ENCODE data around the gene HK1. TPM values are rescaled to one million over a fixed set of nuclear protein-coding genes. Genes with fewer than 3 reads are reported as not detected.

Gene HK1
- total RNA-seq, 1 donor from 2014 or later: 113 TPM

- no peak for DNase-seq (ENCODE audit: low read depth in 2 of 2)
These were observed 96.6 kb downstream of the HK1 start for GRCh38 chr10:69374931-69375306.

DNA sequence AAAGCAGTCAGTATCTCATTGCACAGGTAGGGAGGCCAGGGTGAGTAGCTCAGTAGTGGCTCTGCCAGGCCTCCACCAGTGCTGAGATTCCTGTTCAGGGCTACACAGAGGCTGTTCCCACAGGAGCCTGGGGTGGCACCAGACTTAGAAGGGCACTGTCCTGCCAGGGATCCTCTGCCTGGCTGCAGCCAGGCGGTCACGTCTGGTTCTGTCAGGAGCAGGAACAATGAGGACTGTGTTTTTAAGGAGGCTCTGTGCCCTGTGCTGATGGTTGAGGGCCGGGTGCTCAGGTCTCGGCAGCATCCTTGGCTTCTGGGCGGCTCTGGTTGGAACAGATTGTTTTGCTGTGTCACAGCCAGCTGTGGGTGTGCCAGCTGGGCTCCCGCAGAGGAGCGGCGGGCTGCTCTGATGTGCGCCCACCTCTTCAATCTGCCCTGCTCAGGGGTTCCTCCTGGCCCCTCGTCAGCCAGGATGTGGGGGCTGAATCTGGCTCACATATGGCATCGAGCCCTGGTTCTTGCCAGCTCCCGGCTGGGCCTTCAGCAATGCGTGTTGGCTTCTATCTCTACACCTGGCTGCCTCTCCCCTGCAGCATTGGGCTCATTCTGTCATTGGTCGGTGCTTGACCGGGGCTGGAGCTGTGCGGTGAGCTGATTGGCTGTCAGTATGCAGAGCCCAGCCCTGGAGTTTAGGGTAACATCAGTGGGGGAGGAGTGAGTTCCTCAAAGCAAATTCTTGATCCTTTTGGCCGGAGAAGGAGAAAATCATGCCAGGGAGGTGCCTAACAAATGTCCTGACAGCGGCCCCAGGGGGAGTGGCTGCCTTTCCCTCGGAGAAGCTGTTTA lies 97.2 kb downstream of the HK1 start:
- no peak for DNase-seq (ENCODE audit: low read depth in 2 of 2)

DNA sequence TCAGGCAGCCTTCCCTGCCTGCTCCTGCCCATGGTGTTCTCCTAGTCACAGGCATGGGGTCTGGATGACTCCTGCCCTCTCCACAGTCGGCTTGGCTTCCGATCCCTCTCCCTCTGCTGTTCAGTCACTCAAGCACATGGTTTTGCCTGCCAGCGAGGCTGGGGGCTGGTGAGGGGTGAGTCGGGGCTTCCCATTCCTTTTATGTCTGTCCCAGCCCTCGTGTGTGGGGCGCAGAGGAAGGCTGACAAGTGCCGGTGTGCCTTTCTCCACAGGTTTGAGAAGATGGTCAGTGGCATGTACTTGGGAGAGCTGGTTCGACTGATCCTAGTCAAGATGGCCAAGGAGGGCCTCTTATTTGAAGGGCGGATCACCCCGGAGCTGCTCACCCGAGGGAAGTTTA lies 98.4 kb downstream of the HK1 start:
- DNase-seq (ENCODE audit: low read depth in 2 of 2): no peak

GRCh38 chr10:69377191-69377590 lies 98.9 kb downstream of the HK1 start:
- peak in 1 of 2 donors; percentile 29 for DNase-seq (ENCODE audit: low read depth in 2 of 2)

DNA sequence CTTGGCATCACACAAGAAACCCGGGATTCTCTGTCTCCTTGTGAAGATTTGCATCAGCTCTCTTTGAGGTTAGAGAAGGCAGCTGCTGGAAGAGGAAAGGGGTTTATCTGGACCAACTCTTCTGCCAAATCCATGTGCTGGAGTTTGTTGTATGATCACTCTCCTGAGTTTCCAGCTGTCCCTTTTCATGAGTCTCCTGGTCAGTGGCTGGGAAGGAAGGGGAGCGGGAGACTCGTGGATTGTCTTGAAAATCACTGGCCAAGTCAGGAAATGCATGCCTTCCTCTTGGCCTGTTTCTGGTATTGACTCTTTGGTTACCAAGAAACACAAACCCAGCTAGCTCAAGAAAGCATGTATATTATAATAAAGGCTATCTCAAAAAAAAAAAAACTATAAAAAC lies 99.6 kb downstream of the HK1 start:
- DNase-seq (ENCODE audit: low read depth in 2 of 2): peak in 1 of 2 donors; percentile 93

DNA sequence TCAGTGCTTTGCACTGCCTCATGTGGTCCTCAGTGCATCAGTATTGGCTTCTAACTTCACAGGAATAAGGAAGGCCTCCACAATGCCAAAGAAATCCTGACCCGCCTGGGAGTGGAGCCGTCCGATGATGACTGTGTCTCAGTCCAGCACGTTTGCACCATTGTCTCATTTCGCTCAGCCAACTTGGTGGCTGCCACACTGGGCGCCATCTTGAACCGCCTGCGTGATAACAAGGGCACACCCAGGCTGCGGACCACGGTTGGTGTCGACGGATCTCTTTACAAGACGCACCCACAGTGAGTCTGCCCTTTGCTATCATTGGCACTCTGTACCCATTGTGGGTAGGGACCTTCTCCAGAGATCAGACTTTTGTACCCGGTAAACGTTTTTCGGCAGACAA lies 101.5 kb downstream of the HK1 start:
- no peak for DNase-seq (ENCODE audit: low read depth in 2 of 2)

GRCh38 chr10:69382382-69383117 lies 104.3 kb downstream of the HK1 start:
- no peak for DNase-seq (ENCODE audit: low read depth in 2 of 2)

GRCh38 chr10:69383558-69383957 lies 105.3 kb downstream of the HK1 start:
- no peak for DNase-seq (ENCODE audit: low read depth in 2 of 2)

- no peak for DNase-seq (ENCODE audit: low read depth in 2 of 2)
These were observed 106.0 kb downstream of the HK1 start for GRCh38 chr10:69384320-69384719.

GRCh38 chr10:69385454-69386350 lies 107.4 kb downstream of the HK1 start:
- no peak for DNase-seq (ENCODE audit: low read depth in 2 of 2)

DNA sequence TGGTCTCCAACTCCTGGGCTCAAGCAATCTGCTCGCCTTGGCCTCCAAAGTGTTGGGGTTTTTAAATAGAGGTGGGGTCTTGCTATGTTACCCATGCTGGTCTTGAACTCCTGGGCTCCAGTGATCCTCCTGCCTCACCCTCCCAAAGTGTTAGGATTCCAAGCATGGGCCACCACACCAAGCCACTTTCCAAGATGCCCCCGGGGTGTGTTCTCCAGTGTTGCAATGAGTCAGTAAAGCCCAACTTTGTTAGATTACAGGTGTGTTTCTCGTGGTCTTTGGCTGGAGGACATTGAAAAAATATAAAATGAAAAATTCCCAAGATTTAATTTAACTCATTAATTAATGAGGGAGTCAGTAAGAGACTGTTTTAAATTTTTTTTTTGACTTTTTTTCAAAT lies 109.2 kb downstream of the HK1 start:
- DNase-seq (ENCODE audit: low read depth in 2 of 2): no peak

GRCh38 chr10:69388488-69388887 lies 110.2 kb downstream of the HK1 start:
- no peak for DNase-seq (ENCODE audit: low read depth in 2 of 2)

GRCh38 chr10:69389827-69390490 lies 111.7 kb downstream of the HK1 start:
- DNase-seq (ENCODE audit: low read depth in 2 of 2): peak in 1 of 2 donors; percentile 15

GRCh38 chr10:69391158-69391557 lies 112.9 kb downstream of the HK1 start:
- no peak for DNase-seq (ENCODE audit: low read depth in 2 of 2)

DNA sequence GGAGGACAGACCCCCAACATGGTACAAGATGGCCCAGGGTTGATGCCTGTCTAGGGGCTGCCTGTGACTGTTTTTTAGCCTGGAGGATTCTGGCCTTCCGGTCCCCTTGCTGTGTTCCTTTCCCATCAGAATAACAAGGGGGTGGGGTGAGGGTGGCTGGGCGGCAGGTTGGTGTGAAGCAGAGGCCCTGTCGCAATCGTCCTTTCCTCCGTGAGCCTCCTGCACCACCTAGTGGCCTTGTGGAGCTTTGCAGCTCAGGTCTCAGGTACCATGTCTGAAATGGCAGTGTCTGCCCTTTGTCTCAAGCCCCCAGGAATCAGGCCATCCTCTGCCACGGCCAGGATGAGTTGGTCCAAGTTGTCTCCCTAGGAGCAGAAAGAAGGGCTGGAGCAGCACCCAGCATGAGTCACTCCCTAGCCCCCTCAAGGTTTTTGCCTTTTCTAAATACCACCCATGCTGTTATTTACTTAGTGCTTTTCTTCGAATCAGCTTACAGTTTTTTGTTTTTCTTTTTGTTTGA lies 114.2 kb downstream of the HK1 start:
- DNase-seq (ENCODE audit: low read depth in 2 of 2): peak; percentile 68 to 77

GRCh38 chr10:69394020-69394419 lies 115.7 kb downstream of the HK1 start:
- DNase-seq (ENCODE audit: low read depth in 2 of 2): no peak

DNA sequence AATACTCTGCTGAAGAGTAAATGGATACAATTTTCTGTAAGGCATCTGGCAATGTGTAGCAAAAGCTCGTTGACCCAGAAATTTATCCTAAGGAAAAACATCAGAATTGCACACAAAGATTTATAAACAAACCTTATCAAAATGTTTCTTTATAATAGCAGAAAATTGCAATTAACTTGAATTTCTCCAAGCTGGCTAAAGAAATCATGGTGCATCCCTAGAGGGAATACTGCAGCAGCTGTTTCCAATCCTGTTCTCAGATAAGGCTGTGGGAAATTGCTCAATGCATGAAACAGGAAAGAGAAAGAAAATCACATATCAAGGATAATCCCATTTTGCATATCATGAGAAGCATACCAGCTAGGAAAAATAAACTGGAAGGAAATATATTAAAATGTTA lies 119.7 kb downstream of the HK1 start:
- no peak for DNase-seq (ENCODE audit: low read depth in 2 of 2)

DNA sequence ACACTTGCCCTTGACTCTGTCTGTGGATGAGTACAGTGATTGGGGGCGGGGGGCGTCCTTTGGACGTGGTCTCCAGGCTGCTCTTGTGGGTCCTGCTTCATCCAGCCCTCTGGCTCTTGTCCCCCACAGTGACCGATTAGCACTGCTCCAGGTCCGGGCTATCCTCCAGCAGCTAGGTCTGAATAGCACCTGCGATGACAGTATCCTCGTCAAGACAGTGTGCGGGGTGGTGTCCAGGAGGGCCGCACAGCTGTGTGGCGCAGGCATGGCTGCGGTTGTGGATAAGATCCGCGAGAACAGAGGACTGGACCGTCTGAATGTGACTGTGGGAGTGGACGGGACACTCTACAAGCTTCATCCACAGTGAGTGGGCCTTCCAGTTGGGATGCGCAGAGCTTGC lies 120.2 kb downstream of the HK1 start:
- no peak for DNase-seq (ENCODE audit: low read depth in 2 of 2)

GRCh38 chr10:69400936-69401335 lies 122.6 kb downstream of the HK1 start:
- no peak for DNase-seq (ENCODE audit: low read depth in 2 of 2)

GRCh38 chr10:69401416-69401815 lies 123.1 kb downstream of the HK1 start:
- DNase-seq (ENCODE audit: low read depth in 2 of 2): no peak

- no peak for DNase-seq (ENCODE audit: low read depth in 2 of 2)
These were observed 124.1 kb downstream of the HK1 start for GRCh38 chr10:69402386-69402785.

Measured in dermis microvascular lymphatic vessel endothelial cell (primary cell).